Loucy (cell line): ENCODE results near the gene PANK4.

Source experiments
- CTCF ChIP-seq: fragments of 200-600 bp; sonication (generic); conservative IDR thresholded peaks from 2 replicates; pipeline ENCODE4 v1.5.1; 2014; ENCODE audit warnings: mild to moderate bottlenecking, antibody characterized with exemption, low read length
- EZH2phosphoT487 ChIP-seq: fragments of 200-600 bp; IDR thresholded peaks from 2 replicates; pipeline ENCODE4 v1.6.1; 2018; ENCODE audit warnings: antibody characterized with exemption, mild to moderate bottlenecking, moderate library complexity, borderline replicate concordance

DNA sequence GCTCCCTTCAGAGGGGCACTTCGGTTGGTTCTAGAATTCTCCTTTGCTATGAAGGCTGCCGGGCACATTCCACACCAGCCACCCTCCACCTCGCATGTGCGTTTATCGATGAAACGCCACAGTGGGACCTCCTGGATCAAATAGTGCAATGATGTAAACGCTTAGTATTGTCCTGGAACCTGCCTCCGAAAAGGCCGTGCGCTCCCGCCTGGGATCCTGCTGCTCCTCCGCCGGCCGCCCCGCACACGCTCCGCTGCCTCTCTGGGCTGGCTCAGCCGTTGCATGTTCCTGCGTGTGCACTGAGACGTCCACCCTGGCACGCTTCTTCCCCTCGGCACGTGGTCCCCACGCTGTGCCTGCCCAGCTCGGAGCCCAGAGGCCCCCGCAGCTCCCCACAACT lies 25.8 kb upstream of the PANK4 start:
- TF ChIP-seq CTCF (no peak), EZH2phosphoT487 (no peak)
